HEK293 (cell line): ENCODE results near the gene MAP2.

Source experiments
- CTCF ChIA-PET: fragments of 350-600 bp; formaldehyde crosslinking; extraction: SDS; loops from one replicate; lab custom pipeline; 2021; ENCODE audit warnings: antibody characterized with exemption; lab: Yijun Ruan, JAX
- POLR2A ChIA-PET: fragments of 300-600 bp; formaldehyde crosslinking; extraction: SDS; loops from one replicate; lab custom pipeline; 2020; ENCODE audit warnings: antibody characterized with exemption, inconsistent platforms; lab: Yijun Ruan, JAX
- H3K27ac ChIP-seq: fragments of 200-500 bp; sonication (Bioruptor generic); 2 replicates; pipeline ENCODE4 v1.5.1; 2014; ENCODE audit warnings: low read depth, low read length, control low read depth, inconsistent platforms; ENCODE audit errors: extremely low read depth
- H3K36me3 ChIP-seq, 2 experiments: fragments of 200-500 bp in 1 of 2; sonication (Bioruptor generic) in 1 of 2; 1 replicate in 1 of 2; 2 replicates in 1 of 2; pipeline ENCODE4 v1.5.1; 2014 to 2017; ENCODE audit warnings: inconsistent platforms in 2 of 2, low read length in 2 of 2; ENCODE audit not compliant: control insufficient read depth in 2 of 2, insufficient read depth in 1 of 2
- H3K4me1 ChIP-seq: fragments of 200-500 bp; sonication (Bioruptor generic); 2 replicates; pipeline ENCODE4 v1.5.1; 2014; ENCODE audit warnings: mild to moderate bottlenecking, low read length, inconsistent platforms; ENCODE audit not compliant: control insufficient read depth, insufficient read depth
- H3K4me3 ChIP-seq: 2 replicates; pipeline ENCODE4 v1.5.1; 2011; ENCODE audit warnings: low read depth, mild to moderate bottlenecking, control low read depth, low read length, moderate library complexity
- H3K9me3 ChIP-seq: fragments of 200-500 bp; sonication (Bioruptor generic); 2 replicates; pipeline ENCODE4 v1.5.1; 2014; ENCODE audit warnings: low read depth, low read length, inconsistent platforms; ENCODE audit not compliant: control insufficient read depth, insufficient read depth
- BCL11B ChIP-seq: fragments of 450-650 bp; formaldehyde crosslinking; IDR thresholded peaks from 2 replicates; pipeline ENCODE4 v1.5.1; 2016; ENCODE audit warnings: low read depth, missing biosample characterization, missing genetic modification characterization
- GLI2 ChIP-seq: fragments of 450-650 bp; formaldehyde crosslinking; IDR thresholded peaks from 2 replicates; pipeline ENCODE4; 2017; ENCODE audit warnings: missing biosample characterization, missing genetic modification characterization, low read depth, borderline replicate concordance
- MEIS1 ChIP-seq: sonication (generic); formaldehyde crosslinking; IDR thresholded peaks from 2 replicates; pipeline ENCODE4 v1.8.1; 2022; ENCODE audit warnings: missing genetic modification reagents, mild to moderate bottlenecking, borderline replicate concordance
- ZBTB21 ChIP-seq: fragments of 450-650 bp; formaldehyde crosslinking; IDR thresholded peaks from 2 replicates; pipeline ENCODE4 v1.5.1; 2017; ENCODE audit warnings: missing biosample characterization, missing genetic modification characterization
- ZBTB48 ChIP-seq: fragments of 450-650 bp; formaldehyde crosslinking; IDR thresholded peaks from 2 replicates; pipeline ENCODE4 v1.5.1; 2016; ENCODE audit warnings: missing biosample characterization, missing genetic modification characterization
- ZNF112 ChIP-seq: fragments of 450-650 bp; formaldehyde crosslinking; IDR thresholded peaks from 2 replicates; pipeline ENCODE4 v1.5.0; 2017; ENCODE audit warnings: missing biosample characterization, missing genetic modification characterization
- ZNF133 ChIP-seq: fragments of 450-650 bp; formaldehyde crosslinking; IDR thresholded peaks from 2 replicates; pipeline ENCODE4 v1.5.1; 2016; ENCODE audit warnings: missing biosample characterization, missing genetic modification characterization
- ZNF2 ChIP-seq: fragments of 450-650 bp; formaldehyde crosslinking; IDR thresholded peaks from 2 replicates; pipeline ENCODE4 v1.5.1; 2016; ENCODE audit warnings: missing biosample characterization, missing genetic modification characterization
- ZNF211 ChIP-seq: fragments of 450-650 bp; formaldehyde crosslinking; IDR thresholded peaks from 2 replicates; pipeline ENCODE4 v1.5.1; 2016; ENCODE audit warnings: low read depth, missing biosample characterization, missing genetic modification characterization
- ZNF248 ChIP-seq: fragments of 450-650 bp; formaldehyde crosslinking; IDR thresholded peaks from 2 replicates; pipeline ENCODE4 v1.5.1; 2017; ENCODE audit warnings: missing biosample characterization, missing genetic modification characterization
- ZNF324 ChIP-seq: fragments of 450-650 bp; formaldehyde crosslinking; IDR thresholded peaks from 2 replicates; pipeline ENCODE4 v1.5.1; 2016; ENCODE audit warnings: missing biosample characterization, missing genetic modification characterization
- ZNF404 ChIP-seq: fragments of 450-650 bp; formaldehyde crosslinking; IDR thresholded peaks from 2 replicates; pipeline ENCODE4 v1.5.1; 2017; ENCODE audit warnings: missing biosample characterization, missing genetic modification characterization
- ZNF558 ChIP-seq: fragments of 450-650 bp; formaldehyde crosslinking; IDR thresholded peaks from 2 replicates; pipeline ENCODE4 v1.5.1; 2016; ENCODE audit warnings: missing biosample characterization, missing genetic modification characterization
- ZNF610 ChIP-seq: fragments of 450-650 bp; formaldehyde crosslinking; IDR thresholded peaks from 2 replicates; pipeline ENCODE4 v1.5.1; 2016; ENCODE audit warnings: missing biosample characterization, missing genetic modification characterization, borderline replicate concordance
- ZNF76 ChIP-seq: fragments of 450-650 bp; formaldehyde crosslinking; IDR thresholded peaks from 2 replicates; pipeline ENCODE4; 2016; ENCODE audit warnings: low read depth, missing biosample characterization, missing genetic modification characterization, borderline replicate concordance
- ZNF777 ChIP-seq: fragments of 450-650 bp; formaldehyde crosslinking; IDR thresholded peaks from 2 replicates; pipeline ENCODE4 v1.5.1; 2017; ENCODE audit warnings: missing biosample characterization, missing genetic modification characterization, borderline replicate concordance
- ZNF785 ChIP-seq: fragments of 450-650 bp; formaldehyde crosslinking; IDR thresholded peaks from 2 replicates; pipeline ENCODE4 v1.5.1; 2016; ENCODE audit warnings: missing biosample characterization, missing genetic modification characterization
- TF ChIP-seq, protein P1 (sequence below): fragments of 450-650 bp; formaldehyde crosslinking; IDR thresholded peaks from 2 replicates; pipeline ENCODE4 v1.5.1; 2016; ENCODE audit warnings: missing biosample characterization, missing genetic modification characterization
- TF ChIP-seq, protein P2 (sequence below): fragments of 450-650 bp; formaldehyde crosslinking; IDR thresholded peaks from 2 replicates; pipeline ENCODE4 v1.5.1; 2016; ENCODE audit warnings: missing biosample characterization, missing genetic modification characterization
- TF ChIP-seq, protein P3 (sequence below): fragments of 450-650 bp; formaldehyde crosslinking; IDR thresholded peaks from 2 replicates; pipeline ENCODE4 v1.5.1; 2016; ENCODE audit warnings: missing biosample characterization, missing genetic modification characterization
- TF ChIP-seq, protein P4 (sequence below): fragments of 450-650 bp; formaldehyde crosslinking; IDR thresholded peaks from 2 replicates; pipeline ENCODE4 v1.5.1; 2016; ENCODE audit warnings: missing biosample characterization, missing genetic modification characterization
- TF ChIP-seq, protein P5 (sequence below): fragments of 450-650 bp; formaldehyde crosslinking; IDR thresholded peaks from 2 replicates; pipeline ENCODE4 v1.5.1; 2016; ENCODE audit warnings: missing biosample characterization, missing genetic modification characterization

Gene MAP2

DNA sequence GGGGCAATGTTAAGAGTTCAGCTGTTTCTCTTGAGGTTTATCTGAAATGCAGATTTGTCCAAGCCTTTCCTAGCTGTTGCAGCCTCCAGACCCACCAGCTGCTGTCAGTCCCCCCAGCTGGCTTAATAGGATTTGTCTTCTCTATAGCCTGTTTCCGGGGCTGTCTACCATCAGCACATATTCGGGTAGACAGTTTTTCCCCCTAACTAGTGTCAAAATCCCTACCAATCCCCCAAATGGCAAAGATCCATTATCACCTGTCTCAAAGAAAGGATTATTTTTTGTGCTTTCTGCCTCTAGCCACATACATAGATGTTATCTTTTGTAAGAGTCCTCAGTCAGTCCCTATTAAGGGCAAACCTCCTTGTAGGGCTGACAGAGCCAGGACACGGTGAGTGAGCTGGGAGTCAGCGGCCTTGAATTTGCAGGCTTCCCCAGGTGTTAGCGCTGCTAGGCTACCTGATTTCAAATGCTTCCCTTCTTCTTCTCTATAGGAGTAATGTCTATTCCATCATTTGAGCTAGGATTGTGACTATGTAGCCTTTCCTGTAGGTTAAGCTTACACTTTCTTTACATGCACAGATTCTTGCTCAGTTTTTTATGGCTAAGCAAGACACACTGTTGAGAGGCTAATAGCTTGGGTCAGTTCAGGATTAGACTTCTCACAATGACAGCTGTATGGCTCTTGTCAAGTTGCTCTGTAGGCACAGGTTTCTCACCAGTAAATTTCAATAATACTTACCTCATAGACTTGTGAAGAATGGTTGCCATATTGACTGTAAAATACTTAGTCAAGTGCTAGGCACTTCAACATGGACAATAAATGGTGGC lies 176.7 kb downstream of the MAP2 start:
- no peak overlapping the region for H3K27ac ChIP-seq
- no peak overlapping the region for H3K4me3 ChIP-seq
- no peaks in the 10 kb centered on the region for H3K4me1 ChIP-seq
- POLR2A ChIA-PET, result no interaction called here
- TF ChIP-seq ZNF324 (tag by site-specific recombination), result no peak
- TF ChIP-seq ZNF785, result no peak
- no peak for TF ChIP-seq ZNF248 (tag by site-specific recombination)
- TF ChIP-seq, protein P1, sequence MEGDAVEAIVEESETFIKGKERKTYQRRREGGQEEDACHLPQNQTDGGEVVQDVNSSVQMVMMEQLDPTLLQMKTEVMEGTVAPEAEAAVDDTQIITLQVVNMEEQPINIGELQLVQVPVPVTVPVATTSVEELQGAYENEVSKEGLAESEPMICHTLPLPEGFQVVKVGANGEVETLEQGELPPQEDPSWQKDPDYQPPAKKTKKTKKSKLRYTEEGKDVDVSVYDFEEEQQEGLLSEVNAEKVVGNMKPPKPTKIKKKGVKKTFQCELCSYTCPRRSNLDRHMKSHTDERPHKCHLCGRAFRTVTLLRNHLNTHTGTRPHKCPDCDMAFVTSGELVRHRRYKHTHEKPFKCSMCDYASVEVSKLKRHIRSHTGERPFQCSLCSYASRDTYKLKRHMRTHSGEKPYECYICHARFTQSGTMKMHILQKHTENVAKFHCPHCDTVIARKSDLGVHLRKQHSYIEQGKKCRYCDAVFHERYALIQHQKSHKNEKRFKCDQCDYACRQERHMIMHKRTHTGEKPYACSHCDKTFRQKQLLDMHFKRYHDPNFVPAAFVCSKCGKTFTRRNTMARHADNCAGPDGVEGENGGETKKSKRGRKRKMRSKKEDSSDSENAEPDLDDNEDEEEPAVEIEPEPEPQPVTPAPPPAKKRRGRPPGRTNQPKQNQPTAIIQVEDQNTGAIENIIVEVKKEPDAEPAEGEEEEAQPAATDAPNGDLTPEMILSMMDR (tag by site-specific recombination), result no peak
- no peak for TF ChIP-seq ZNF2 (tag by site-specific recombination)
- no peak for TF ChIP-seq ZNF404 (tag by site-specific recombination)
- CTCF ChIA-PET, result interaction anchor here (1.6 kb wide), 1 partner anchor 266 kb away, joined by 3 read pairs; no protein-coding TSS in a partner anchor
- H3K36me3 ChIP-seq, result no peaks in the 10 kb centered on the region
- H3K9me3 ChIP-seq, result no peaks in the 10 kb centered on the region

DNA sequence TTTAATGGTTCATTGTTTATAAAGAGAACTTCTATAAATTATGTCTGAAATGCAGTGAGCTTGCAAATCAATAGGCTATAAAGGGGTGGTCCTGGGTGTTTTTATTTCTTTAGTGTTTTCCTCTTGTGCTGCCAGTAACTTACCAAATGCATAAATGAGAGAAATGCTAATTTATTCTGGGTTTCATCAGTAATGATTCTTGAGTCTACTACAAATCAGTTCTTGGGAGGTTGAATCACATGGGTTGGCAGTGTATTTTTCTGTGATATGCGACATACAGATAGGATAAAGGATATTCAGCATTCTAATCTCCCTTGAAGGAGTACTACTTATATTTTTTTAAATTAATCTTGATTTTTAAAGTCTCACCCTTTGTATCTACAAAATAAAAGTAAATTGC lies 177.7 kb downstream of the MAP2 start:
- H3K27ac ChIP-seq, result no peak overlapping the region
- H3K9me3 ChIP-seq, result no peaks in the 10 kb centered on the region
- no peaks in the 10 kb centered on the region for H3K4me1 ChIP-seq
- H3K4me3 ChIP-seq, result no peak overlapping the region
- ChIA-PET POLR2A (no interaction called here), CTCF (no interaction called here)
- TF ChIP-seq ZNF211 (no peak), BCL11B (tag by site-specific recombination) (no peak), ZNF610 (tag by site-specific recombination) (no peak)
- H3K36me3 ChIP-seq, result no peaks in the 10 kb centered on the region

DNA sequence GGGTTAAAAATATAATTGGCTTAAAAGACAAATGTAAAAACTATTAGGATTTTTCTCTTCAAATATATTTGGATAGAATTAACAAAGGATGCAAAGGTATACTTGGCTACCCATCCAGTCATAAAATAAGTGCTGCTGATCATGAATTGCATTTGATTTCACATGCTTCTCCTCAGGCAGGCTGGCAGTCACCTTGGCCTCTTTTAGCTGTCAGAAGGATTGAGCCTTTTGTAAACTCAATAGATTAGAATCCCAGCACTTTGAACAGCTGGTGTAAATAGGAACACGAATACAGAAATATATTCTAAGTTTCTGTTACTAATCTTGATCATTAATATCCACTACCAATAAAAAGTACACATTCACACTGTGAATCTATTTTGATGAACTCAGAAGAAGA lies 178.4 kb downstream of the MAP2 start:
- no peaks in the 10 kb centered on the region for H3K4me1 ChIP-seq
- H3K27ac ChIP-seq, result no peak overlapping the region
- H3K9me3 ChIP-seq, result no peaks in the 10 kb centered on the region
- no peak overlapping the region for H3K4me3 ChIP-seq
- ChIA-PET POLR2A (no interaction called here), CTCF (interaction anchor here (0.5 to 1.2 kb wide), 3 partner anchors 12 to 58 kb away, joined by 3 to 5 read pairs (median 3); no protein-coding TSS in a partner anchor)
- H3K36me3 ChIP-seq, result no peaks in the 10 kb centered on the region
- TF ChIP-seq ZNF112 (tag by site-specific recombination) (no peak), ZNF133 (tag by site-specific recombination) (no peak), ZBTB48 (tag by site-specific recombination) (no peak), ZNF558 (tag by site-specific recombination) (no peak), GLI2 (tag by site-specific recombination) (no peak), MEIS1 (no peak), ZBTB21 (tag by site-specific recombination) (no peak), ZNF777 (no peak), ZNF785 (no peak), ZNF76 (no peak)
- TF ChIP-seq, protein P2, sequence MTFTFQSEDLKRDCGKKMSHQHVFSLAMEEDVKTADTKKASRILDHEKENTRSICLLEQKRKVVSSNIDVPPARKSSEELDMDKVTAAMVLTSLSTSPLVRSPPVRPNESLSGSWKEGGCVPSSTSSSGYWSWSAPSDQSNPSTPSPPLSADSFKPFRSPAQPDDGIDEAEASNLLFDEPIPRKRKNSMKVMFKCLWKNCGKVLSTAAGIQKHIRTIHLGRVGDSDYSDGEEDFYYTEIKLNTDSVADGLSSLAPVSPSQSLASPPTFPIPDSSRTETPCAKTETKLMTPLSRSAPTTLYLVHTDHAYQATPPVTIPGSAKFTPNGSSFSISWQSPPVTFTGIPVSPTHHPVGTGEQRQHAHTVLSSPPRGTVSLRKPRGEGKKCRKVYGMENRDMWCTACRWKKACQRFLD (tag by site-specific recombination), result no peak
- TF ChIP-seq, protein P3, sequence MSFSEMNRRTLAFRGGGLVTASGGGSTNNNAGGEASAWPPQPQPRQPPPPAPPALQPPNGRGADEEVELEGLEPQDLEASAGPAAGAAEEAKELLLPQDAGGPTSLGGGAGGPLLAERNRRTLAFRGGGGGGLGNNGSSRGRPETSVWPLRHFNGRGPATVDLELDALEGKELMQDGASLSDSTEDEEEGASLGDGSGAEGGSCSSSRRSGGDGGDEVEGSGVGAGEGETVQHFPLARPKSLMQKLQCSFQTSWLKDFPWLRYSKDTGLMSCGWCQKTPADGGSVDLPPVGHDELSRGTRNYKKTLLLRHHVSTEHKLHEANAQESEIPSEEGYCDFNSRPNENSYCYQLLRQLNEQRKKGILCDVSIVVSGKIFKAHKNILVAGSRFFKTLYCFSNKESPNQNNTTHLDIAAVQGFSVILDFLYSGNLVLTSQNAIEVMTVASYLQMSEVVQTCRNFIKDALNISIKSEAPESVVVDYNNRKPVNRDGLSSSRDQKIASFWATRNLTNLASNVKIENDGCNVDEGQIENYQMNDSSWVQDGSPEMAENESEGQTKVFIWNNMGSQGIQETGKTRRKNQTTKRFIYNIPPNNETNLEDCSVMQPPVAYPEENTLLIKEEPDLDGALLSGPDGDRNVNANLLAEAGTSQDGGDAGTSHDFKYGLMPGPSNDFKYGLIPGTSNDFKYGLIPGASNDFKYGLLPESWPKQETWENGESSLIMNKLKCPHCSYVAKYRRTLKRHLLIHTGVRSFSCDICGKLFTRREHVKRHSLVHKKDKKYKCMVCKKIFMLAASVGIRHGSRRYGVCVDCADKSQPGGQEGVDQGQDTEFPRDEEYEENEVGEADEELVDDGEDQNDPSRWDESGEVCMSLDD (tag by site-specific recombination), result no peak
- TF ChIP-seq, protein P4, sequence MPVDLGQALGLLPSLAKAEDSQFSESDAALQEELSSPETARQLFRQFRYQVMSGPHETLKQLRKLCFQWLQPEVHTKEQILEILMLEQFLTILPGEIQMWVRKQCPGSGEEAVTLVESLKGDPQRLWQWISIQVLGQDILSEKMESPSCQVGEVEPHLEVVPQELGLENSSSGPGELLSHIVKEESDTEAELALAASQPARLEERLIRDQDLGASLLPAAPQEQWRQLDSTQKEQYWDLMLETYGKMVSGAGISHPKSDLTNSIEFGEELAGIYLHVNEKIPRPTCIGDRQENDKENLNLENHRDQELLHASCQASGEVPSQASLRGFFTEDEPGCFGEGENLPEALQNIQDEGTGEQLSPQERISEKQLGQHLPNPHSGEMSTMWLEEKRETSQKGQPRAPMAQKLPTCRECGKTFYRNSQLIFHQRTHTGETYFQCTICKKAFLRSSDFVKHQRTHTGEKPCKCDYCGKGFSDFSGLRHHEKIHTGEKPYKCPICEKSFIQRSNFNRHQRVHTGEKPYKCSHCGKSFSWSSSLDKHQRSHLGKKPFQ, result no peak
- TF ChIP-seq, protein P5, sequence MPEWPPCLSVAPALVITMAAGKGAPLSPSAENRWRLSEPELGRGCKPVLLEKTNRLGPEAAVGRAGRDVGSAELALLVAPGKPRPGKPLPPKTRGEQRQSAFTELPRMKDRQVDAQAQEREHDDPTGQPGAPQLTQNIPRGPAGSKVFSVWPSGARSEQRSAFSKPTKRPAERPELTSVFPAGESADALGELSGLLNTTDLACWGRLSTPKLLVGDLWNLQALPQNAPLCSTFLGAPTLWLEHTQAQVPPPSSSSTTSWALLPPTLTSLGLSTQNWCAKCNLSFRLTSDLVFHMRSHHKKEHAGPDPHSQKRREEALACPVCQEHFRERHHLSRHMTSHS, result no peak
